Measurements from ENCODE around the gene ABCB11. TPM values are rescaled to one million over a fixed set of nuclear protein-coding genes. Genes with fewer than 3 reads are reported as not detected.

The ABCB11 gene
- total RNA-seq, 1 experiment from 2014 or later = not detected

DNA sequence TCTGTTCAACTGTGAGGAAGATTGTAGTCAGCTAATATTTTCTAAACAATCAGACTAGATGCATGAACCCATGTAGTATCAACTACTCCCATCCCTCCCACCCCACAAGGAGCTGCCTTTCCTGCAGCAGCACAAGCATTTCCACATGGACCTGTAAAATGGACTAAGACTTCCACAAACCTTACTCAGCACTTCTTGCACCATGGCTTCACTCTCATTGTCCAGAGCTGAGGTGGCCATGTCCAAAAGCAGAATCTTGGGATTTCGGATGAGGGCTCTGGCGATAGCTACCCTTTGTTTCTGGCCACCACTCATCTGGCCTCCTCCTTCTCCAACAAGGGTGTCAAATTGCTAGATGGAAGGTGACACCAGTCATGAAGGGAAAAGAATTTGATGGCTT, 61.3 kb downstream of the ABCB11 start:
- BruUV-seq (replicated peaks) = no TSS peak
- CTCF ChIA-PET = no interaction called here

GRCh38 chr2:168968342-168968741, 62.8 kb downstream of the ABCB11 start:
- POLR2A ChIA-PET (ENCODE audit: low non-redundant PET) = no interaction called here
- Histone ChIP-seq H3K4me1 (ENCODE audit: insufficient read depth, low read length, poor library complexity, severe bottlenecking) (no peaks in the 10 kb centered on the region), H3K27me3 (replicated peaks; ENCODE audit: insufficient read depth, low read depth, low read length, poor library complexity) (no peaks in the 10 kb centered on the region), H3K36me3 (ENCODE audit: insufficient read depth, low read length, poor library complexity, severe bottlenecking) (no peaks in the 10 kb centered on the region), H3K4me3 (ENCODE audit: low read depth, low read length, poor library complexity, severe bottlenecking) (no peak overlapping the region), H3K27ac (ENCODE audit: low read depth, low read length, poor library complexity, severe bottlenecking) (no peak overlapping the region), H3K9me3 (ENCODE audit: low read depth, low read length, poor library complexity, severe bottlenecking) (no peaks in the 10 kb centered on the region)
- BruUV-seq (replicated peaks) = no TSS peak
- TF ChIP-seq, protein P1, sequence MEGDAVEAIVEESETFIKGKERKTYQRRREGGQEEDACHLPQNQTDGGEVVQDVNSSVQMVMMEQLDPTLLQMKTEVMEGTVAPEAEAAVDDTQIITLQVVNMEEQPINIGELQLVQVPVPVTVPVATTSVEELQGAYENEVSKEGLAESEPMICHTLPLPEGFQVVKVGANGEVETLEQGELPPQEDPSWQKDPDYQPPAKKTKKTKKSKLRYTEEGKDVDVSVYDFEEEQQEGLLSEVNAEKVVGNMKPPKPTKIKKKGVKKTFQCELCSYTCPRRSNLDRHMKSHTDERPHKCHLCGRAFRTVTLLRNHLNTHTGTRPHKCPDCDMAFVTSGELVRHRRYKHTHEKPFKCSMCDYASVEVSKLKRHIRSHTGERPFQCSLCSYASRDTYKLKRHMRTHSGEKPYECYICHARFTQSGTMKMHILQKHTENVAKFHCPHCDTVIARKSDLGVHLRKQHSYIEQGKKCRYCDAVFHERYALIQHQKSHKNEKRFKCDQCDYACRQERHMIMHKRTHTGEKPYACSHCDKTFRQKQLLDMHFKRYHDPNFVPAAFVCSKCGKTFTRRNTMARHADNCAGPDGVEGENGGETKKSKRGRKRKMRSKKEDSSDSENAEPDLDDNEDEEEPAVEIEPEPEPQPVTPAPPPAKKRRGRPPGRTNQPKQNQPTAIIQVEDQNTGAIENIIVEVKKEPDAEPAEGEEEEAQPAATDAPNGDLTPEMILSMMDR (conservative IDR thresholded peaks at IDR 0.05; ENCODE audit: low read depth, low read length) = no peak
- TF ChIP-seq EZH2 (IDR thresholded peaks at IDR 0.05; ENCODE audit: borderline replicate concordance, low read depth, low read length, poor library complexity, severe bottlenecking) = no peak
- intact Hi-C loops (cut with micrococcal nuclease; ENCODE audit: unreplicated experiment) = no loop called here
- no peak for DNase-seq (ENCODE audit: low spot score)
- CTCF ChIA-PET = no interaction called here

More for the DNA sequence above, 61.3 kb downstream of the ABCB11 start:
- POLR2A ChIA-PET (ENCODE audit: low non-redundant PET) = no interaction called here
- no peak for TF ChIP-seq EZH2 (IDR thresholded peaks at IDR 0.05; ENCODE audit: borderline replicate concordance, low read depth, low read length, poor library complexity, severe bottlenecking)
- TF ChIP-seq, protein P1 (conservative IDR thresholded peaks at IDR 0.05; ENCODE audit: low read depth, low read length) = no peak
- Histone ChIP-seq H3K27ac (ENCODE audit: low read depth, low read length, poor library complexity, severe bottlenecking) (no peak overlapping the region), H3K9me3 (ENCODE audit: low read depth, low read length, poor library complexity, severe bottlenecking) (no peaks in the 10 kb centered on the region), H3K36me3 (ENCODE audit: insufficient read depth, low read length, poor library complexity, severe bottlenecking) (no peaks in the 10 kb centered on the region), H3K4me3 (ENCODE audit: low read depth, low read length, poor library complexity, severe bottlenecking) (no peak overlapping the region), H3K27me3 (replicated peaks; ENCODE audit: insufficient read depth, low read depth, low read length, poor library complexity) (no peaks in the 10 kb centered on the region), H3K4me1 (ENCODE audit: insufficient read depth, low read length, poor library complexity, severe bottlenecking) (no peaks in the 10 kb centered on the region)
- intact Hi-C loops (cut with micrococcal nuclease; ENCODE audit: unreplicated experiment) = no loop called here
- no peak for DNase-seq (ENCODE audit: low spot score)

DNA sequence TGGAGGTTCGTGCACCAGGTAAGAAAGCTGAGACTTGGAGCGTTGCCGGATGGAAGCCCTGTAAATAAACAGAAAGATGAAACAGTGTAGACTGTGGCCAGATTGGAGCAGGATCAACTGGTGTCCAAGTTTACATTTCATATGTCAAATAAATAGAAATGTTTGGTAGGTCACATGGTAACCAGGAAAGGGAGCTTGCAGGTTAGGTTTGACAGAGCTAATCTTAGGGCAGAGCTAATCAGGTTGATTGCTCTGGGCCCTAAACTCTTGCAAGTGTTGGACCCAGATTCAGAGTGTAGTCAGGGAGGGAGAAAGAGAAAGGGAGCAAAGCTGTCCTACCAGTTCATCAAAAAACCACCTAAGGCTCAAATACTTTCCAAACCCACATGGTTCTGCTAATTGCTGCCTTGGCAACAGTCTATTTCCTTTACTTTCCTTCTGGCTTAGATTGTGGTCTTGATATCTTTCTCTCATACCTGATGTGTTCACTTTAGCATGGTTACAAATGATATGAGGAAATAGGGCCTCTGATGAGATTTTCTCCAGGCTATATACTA, 66.8 kb downstream of the ABCB11 start:
- intact Hi-C loops (cut with micrococcal nuclease; ENCODE audit: unreplicated experiment) = loop anchor here (5.0 kb wide), 1 partner anchor 258 kb away; no protein-coding TSS in a partner anchor
- TF ChIP-seq, protein P1 (conservative IDR thresholded peaks at IDR 0.05; ENCODE audit: low read depth, low read length) = no peak
- CTCF ChIA-PET = no interaction called here

More for the DNA sequence above, 66.8 kb downstream of the ABCB11 start:
- no peak for DNase-seq (ENCODE audit: low spot score)
- H3K27ac ChIP-seq (ENCODE audit: low read depth, low read length, poor library complexity, severe bottlenecking) = no peak overlapping the region
- POLR2A ChIA-PET (ENCODE audit: low non-redundant PET) = no interaction called here
- no peaks in the 10 kb centered on the region for H3K9me3 ChIP-seq (ENCODE audit: low read depth, low read length, poor library complexity, severe bottlenecking)
- BruUV-seq (replicated peaks) = no TSS peak
- no peaks in the 10 kb centered on the region for H3K27me3 ChIP-seq (replicated peaks; ENCODE audit: insufficient read depth, low read depth, low read length, poor library complexity)
- no peaks in the 10 kb centered on the region for H3K4me1 ChIP-seq (ENCODE audit: insufficient read depth, low read length, poor library complexity, severe bottlenecking)
- no peaks in the 10 kb centered on the region for H3K36me3 ChIP-seq (ENCODE audit: insufficient read depth, low read length, poor library complexity, severe bottlenecking)
- H3K4me3 ChIP-seq (ENCODE audit: low read depth, low read length, poor library complexity, severe bottlenecking) = no peak overlapping the region

Measured in A673 (cell line).